ENCODE data around the gene KCNC2.

KCNC2 gene

DNA sequence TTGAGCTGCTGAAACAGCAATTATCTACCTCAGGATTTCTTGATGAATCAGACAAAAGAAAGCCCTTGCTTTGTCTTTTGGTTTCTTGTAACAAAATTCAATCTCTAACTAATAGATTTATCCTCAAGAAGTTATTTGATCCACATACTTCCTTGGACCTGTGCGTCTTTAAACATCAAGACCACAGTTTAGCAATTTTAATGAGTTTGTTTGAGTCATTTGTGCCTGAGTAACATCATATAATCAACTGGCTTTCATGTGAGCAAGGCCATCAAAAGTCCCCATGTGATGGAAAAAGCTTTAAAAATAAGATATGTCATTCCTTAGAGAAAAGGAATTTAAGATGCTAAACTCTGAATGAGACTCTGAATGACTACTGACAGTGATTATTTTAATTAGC, 52.3 kb downstream of the KCNC2 start:
- DNase-seq: no peak

DNA sequence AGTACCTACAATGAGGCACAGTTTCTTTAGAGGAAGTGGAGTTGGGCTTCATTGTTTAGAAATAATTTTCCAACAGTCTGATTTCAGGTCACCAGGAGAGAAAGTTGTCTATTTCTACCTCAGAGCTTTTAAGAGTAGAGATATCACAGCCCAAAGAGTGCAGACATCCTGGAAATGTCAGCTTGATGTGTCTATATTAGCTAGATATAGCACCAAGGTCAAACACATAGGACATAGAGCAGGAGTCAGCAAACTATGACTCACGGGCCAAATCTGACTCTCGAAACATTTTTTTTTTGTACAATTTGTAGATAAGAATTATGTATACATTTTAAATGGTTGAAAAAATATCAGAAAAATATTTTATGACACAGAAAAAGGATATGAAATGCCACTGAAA, 53.7 kb downstream of the KCNC2 start:
- DNase-seq: no peak

DNA sequence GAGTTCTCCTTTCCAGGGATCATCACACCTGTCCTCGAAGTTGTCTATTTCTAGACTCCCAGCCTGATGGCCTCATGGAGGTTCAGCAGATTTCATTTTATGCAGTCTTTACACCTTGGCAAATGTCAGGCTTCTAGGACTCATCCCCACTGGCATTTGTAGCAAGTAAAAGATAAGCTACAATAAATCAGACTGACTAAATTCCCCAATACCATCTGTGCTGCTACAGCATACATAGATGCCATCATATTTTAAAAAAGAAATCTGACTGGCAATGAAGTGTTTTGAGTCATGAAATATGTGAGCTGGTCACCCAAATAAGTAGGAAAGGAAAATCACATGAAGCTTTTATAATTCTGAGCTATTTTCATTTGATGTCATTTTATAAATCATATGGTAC, 55.3 kb downstream of the KCNC2 start:
- no peak for DNase-seq

DNA sequence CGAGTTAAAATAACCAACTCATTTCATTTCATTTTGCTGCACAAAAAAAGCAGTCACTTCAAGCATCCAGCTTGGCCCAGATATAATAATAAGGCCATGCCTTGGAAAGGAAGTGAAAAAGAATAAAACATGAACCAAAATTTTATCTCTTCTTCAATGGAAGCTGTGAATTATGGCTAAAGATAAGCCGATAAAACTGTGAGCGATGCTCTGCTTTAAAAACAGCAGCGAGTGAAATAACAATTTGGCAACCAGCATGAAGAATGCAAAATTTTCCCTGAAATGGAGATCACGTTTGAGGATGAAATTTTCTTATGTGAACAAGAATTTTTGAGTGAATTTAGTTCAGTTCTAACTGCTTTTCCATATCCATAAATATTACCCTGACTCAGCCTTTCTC, 70.4 kb downstream of the KCNC2 start:
- DNase-seq: no peak

DNA sequence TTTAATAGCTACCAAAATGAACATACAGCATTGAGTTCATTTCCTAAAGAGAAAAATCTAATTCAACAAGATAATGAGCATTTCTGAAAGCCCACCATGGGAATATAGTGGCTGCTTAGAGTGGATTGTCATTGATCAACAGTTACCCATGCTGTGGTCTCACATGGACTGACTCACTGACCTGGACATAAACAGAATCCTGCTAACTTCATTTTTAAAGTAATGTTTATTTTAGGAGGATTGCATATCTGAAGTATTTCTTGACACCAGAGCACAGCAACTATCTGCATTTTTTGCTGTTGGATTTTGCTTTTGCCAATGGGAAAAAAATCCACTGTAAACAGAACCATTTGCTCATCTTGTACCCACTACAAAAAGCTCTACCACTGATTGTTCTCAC, 71.7 kb downstream of the KCNC2 start:
- DNase-seq: no peak

DNA sequence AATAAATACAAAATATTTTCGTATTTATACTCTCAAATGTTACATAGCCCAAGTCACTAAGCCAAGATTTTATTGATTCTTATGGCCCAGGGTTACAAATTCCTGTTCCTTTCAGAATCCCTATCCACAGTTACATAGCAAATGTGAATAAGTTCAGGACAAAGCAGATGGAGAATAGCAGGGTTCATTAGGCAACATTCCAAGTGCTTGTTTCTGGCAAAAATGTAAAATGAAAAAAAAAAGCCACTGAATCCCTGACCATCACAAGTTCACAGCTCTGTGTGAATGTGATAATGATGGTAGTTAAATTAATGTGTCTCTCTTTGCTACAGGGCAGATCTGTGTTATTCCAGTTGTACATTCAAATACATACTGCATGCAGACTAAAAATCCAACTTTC, 74.6 kb downstream of the KCNC2 start:
- no peak for DNase-seq

DNA sequence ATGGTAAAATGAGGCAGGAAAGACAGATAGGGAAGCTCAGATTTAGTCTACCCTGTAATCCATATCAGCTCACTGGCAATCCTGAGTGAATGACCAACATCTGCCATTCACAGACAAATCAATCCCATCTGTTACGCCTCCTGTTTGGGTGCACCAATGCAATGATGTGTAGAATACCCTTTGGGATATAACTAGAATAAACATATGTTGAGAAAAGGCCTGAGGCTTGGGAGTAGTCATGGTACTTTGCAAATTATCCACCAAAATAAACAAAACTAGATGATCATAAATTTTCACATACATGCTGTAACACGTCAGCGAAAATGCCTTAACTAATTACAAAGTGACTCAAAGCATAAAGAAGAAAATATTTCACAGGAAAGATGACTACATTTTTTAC, 78.8 kb downstream of the KCNC2 start:
- DNase-seq: peak; percentile 43

DNA sequence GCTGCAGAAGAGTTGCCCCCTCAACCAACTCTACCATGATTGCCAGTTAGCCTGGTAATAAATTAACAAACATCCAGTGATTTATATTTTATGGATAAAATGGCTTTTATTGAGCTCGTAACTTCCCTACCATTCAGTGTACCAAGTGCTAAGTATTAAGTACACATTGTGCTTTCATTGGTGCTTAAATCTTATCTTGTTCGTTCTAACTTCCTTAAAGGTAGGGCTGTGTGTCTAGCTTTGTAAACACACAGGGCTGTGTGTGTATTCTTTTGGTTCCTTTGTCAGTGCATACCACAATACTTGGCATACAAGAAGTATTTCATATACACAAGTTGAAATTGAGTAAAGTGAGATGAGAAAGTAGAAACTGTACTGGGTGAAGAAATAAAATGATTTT, 80.4 kb downstream of the KCNC2 start:
- DNase-seq: no peak

DNA sequence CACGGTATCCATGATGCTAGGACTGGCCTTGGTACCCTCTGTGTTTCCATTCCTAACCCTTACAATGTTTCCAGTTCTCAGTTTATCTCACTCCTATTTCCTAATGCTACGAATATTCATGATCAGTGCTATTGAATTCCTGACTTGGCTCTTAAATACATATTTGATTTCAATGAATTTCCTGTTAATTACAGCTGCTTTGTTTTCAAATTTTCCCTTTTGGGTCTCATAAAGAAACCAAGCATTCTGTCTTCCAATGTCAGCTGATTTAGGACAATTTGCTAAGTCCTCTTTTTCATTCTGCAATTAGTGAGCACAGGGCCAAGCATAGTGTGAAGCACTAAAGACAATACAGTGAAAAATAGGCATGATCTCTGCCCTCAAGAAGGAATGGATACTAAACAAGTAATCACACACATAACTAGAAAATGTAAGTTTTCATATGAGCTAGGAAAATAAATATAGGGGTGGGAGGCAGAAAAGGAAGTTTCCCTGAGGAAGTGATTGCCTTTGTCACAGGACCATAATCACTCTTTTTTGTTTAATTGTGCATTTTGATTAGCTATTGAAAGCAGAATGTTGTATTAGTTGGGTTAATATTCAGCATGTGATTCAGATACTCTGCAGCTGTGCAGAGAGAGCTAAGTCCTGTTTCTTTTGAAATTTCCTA, 88.5 kb downstream of the KCNC2 start:
- DNase-seq: no peak

DNA sequence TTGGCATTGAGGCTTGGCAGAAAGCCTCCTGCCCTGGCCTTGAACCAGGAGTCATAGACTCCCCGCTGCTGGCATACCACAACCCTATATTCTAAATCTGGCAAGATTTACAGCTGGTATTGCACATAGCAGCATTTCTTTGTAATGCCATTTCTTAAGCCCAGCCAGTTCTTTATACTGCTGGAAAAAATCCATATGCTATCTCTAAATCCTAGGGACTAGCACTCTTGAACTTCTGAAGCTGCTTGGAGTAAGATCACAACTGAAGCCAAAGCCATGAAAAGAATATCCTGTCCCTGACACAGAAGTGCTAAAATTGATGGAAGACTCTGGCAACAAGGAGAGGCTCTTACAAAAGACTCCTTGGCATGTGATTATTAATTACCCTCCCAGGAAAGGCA, 89.3 kb downstream of the KCNC2 start:
- no peak for DNase-seq

DNA sequence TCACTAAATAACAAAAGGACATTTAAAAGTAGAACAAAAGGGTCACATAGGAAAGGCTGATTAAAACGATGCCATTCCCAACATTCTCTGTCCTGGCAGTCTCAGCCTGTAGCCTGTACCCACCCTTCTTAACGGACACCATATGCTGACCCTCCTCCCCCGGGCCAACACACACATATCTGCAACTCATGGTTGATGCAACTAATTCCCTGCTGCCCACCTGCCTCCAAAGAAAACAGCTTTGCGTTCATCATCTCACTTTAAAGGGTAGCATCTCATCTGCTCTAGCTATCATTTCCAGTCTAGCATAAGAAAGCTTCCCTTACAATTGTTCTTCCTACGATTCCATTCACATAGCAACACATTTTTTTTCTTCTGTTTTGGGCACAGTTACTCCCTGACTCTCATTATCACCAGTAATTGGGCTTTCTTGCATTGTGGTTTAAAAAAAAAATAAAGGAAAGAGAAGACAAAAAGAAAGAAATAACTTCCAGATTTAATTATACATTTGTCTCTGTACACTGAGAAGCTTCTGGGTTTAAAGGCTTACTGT, 92.9 kb downstream of the KCNC2 start:
- DNase-seq: peak; percentile 70

DNA sequence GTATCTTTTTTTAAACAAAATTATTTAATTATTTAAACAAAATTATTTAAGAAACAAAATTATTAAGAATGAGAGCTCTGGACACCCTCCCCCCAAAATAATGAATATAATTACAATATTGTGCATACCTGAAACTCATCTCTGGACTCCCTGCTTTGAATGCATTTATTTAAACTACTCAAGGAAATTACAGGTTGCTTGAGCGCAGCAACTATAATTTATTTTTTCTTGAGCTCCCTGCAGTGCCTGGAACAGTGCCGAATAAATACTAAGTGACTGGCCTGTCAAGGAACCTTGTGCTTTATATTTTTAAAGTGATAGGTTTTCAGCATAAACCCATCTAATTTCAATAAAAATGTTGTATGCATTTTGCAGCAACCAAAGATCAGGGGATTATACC, 93.9 kb downstream of the KCNC2 start:
- no peak for DNase-seq

DNA sequence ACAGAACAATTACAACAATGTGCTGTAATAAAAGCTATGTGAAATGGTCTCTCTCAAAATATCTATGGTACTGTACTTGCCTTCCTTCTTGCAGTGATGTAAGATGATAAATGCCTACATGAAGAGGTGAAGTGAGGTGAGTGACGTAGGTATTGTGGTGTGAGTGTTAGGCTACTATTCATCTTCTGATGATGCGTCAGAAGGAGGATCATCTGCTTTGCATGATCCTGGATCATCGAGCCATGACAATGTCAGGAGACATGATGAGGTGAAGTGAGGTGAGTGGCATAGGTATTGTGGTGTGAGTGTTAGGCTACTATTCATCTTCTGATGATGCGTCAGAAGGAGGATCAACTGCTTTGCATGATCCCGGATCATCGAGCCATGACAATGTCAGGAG, 105.8 kb downstream of the KCNC2 start:
- DNase-seq: no peak

DNA sequence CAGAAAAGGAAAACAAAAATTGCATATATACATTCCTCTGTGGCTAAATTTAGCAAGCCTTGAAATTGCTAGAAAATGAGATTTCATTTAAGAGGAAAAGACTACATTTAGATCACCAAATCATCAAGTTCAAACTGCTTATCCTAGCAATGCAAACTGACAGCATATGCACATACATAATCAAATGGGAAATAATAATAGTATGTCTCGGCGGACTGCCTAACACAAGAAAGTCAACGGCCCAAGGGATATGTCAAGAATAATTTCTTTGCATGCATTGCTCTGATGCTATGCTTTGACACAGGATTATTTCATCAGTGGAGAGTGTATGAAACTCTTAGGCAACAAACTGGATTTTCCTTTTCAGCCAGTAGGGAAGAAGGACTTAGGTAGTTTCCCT, 107.9 kb downstream of the KCNC2 start:
- no peak for DNase-seq

DNA sequence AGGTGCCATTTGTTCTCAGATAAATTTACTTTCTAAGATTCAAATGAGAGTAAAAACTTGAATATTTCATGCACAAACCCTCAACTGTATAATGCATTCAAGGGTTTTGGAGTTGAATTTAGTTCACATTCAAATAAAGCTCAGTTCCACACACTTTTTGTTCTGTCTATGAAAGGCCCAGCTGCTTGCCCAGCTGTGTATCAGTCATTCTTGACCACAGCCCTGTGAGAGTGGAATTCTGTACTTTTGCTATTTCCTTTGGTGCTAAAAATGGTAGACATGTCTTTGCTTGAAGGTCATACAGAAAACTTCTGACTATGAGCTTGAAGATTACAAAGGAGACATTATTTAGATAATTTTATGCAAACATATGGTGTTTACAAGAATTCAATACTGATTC, 110.4 kb downstream of the KCNC2 start:
- DNase-seq: no peak

DNA sequence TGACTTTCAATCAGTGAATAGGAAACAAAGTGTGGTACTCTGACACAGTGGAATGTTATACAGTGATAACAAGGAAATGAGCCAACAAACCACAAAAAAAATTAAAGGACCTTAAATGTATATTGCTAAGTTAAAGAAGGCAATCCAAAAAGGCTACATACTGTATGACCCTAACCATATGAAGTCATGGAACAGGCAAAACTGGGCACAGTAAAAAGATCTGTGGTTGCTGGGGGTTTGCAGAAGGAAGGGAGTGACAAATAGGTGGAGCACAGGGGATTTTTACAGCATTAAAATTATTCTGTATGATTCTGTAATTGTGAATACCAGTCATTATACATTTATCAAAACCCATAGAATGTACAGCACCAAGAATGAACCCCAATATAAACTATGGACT, 112.6 kb downstream of the KCNC2 start:
- DNase-seq: no peak

DNA sequence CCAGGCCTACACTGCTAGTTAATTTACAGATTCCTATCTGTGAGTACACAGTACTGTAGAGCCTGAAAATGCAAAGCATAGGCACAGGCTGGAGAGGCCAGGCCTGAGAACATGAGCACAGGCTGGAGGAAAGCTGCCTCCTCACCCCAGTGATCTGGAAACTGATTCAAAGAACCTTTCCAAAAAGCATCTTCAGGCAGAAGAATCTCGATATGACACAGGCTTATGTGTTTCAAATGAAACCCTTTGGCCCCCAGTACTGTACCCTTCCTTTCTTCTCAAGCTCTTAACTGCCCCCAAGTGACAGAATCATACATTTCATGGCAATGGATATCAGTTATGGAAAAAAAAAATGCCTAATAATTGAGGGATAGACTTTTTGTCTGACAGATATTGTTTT, 122.0 kb downstream of the KCNC2 start:
- DNase-seq: no peak

DNA sequence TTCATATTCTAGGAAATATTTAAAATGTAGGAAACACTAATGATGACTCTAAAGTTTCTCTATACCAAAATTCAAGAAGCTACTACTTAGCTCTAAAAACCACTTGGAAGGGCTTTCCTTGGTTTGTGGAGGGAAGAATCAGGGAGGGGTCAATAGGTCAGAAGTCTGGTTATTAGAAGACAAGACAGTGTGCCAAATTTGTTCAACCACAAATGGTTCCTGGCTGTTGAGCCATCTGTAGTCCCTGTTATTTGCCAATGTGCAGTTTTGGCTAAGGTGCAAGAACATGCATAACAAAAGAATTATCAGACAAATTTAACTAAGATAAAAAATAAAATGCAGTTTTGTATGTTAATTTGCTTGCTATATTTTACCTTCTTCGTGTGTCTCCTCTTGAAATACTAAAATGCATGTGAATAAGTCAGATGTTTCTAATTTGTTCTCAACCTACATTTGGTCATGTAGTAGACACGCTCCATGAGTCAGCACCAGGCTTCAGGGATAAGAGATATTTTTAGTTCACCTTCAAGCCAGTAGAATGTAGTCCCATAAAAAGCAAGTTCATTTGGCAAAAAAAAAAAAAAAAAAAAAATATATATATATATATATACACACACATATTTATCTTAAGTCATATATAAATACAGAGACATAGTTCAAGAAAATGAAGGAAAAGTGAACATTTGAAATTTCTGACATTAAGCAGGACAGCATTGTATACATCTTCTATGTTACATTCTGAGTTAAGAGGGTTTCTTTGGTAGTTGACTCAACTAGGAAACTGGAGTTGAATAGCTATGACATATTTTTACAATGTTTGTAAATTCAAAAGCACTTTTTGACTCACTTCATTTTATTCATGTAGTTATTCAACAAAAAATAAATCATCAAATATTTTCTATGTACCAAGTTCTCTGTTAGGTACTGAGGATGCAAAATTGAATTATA, 123.3 kb downstream of the KCNC2 start:
- no peak for DNase-seq

DNA sequence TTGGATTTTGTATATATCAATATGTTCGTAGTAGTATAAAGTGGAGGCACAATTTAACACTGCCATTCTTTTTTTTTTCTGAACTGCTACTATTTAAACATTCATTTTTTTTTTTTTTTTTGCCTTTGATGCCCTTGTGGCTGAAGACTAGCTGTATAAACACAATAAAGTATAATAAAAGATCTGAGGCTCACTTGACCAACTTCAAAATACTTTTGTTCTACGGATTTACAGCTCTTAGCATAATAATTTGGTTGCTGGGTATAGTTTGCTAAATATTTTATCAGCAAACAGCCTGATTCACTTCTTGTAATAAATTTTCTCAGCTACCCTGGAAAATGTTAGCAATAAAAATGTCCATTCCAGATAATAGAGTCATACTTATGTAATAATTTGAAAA, 128.3 kb downstream of the KCNC2 start:
- no peak for DNase-seq

DNA sequence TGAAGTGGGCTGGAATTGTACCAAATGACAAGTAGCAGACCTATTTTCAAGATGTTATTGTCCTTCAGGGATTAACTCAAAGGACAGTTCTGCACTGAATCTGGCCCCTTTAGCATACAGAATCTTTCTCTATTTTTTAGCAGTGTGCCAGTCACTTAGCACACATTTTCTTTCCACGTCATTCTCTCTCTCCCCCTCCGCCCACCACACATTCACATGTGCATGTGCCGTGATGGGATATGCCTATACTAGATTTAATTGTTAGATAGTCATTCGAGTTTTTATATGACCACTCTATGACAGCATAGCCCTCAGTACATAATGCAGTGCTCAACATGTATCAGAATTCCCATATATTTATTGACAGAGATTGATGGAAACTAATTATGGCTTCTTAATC, 129.1 kb downstream of the KCNC2 start:
- DNase-seq: no peak

DNA sequence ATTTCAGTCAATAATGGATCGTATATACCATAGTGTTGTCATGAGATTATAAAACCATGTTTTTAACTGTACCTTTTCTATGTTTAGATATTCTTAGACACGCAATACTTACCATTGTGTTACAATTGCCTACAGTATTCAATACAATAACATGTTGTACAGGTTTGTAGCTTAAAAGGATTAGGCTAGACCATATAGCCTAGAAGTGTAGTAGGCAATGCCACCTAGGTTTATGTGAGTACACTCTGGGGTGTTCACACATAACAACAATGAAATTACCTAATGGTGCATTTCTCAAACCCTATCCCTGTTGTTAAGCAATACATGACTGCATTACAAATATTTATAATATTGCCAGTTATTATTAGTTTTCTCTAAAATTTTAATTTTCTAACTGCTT, 144.2 kb downstream of the KCNC2 start:
- DNase-seq: no peak

DNA sequence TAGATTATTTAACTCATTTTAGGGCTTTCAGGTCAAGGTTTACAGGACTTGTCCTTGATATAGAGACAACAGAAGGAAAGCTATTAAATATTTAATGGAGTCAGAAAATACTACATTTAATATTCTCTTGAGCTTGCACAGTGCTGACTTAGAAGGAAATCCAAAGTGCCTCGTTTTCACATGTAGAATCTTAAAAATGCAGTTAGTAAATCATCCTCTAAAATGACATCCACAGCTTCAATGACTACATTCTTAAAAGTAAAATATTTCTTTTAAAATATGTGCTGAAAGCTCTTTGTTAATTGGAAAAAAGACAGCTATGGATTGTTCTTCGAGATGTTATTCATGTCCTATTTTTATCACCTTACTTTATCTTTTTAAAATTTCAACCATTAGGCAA, 146.9 kb downstream of the KCNC2 start:
- no peak for DNase-seq

DNA sequence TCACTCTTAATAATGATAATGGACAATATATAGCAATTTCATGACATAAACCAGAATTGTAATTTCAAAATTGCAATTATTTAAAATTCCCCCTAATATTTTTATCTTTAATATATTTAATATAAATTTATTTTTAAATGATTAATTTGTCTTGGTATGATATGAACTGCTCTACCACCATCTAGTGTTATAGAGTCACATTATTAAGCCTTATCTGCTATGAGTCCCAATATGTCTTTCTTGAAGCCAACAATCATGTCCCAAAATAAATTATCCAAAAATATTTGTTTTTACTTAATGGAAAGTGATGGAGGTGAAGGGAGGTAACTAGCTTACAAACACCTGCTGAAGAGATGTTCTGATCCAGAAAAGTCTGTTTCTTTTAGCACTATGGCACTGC, 151.4 kb downstream of the KCNC2 start:
- DNase-seq: no peak

DNA sequence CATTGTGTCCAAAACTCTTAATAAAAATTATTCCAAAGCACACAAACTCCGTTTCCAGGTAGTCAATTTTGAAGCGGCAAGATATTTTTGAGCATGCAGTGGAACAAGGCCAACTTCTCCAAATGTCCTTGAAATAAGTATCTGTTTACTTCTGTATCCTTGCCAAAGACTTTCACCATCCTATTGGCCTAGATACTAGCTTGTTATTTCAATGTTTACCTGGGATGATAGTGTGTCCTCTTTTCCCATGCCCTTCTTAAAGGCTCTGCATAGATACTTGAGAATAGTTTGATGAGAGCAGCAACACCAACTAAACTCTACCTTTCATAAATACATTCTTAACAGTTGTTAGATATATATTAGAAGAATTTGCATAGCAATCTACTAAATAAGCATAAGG, 160.9 kb downstream of the KCNC2 start:
- no peak for DNase-seq

Data from NCI-H524 treated with DMSO at 0.1 percent for 48 hours (cell line).